A549 (cell line): ENCODE measurements around the gene RPS6KA6. TPM values are rescaled to one million over a fixed set of nuclear protein-coding genes. Genes with fewer than 3 reads are reported as not detected.

ENCODE experiments used
- ATAC-seq, 2 experiments: fragments of 200-7000 bp in 1 of 2; fragments of >200 bp in 1 of 2; cut with Nextera tagmentation in 1 of 2; cut with Tn5 transposase in 1 of 2; 3 replicates each; pipeline versions ENCODE4 v1.8.0 to v1.9.1; 2018 to 2020; ENCODE audit warnings: mild to moderate bottlenecking in 1 of 2, moderate library complexity in 1 of 2
- CTCF ChIA-PET: fragments of 300-600 bp; sonication (Branson Sonifier 250); formaldehyde crosslinking; extraction: SDS; loops from one replicate; lab custom pipeline; 2021; ENCODE audit warnings: antibody characterized with exemption, inconsistent platforms; lab: Yijun Ruan, JAX
- POLR2A ChIA-PET: fragments of 350-600 bp; formaldehyde crosslinking; extraction: SDS; loops from one replicate; lab custom pipeline; 2021; ENCODE audit warnings: antibody characterized with exemption, inconsistent platforms; lab: Yijun Ruan, JAX
- DNase-seq, 2 experiments: peaks; one replicate each; pipeline versions ENCODE4 v3.0.0 to v3.0.0-alpha.2; 2011 to 2016; ENCODE audit warnings: low read depth in 1 of 2, low spot score in 1 of 2
- FAIRE-seq: peaks from 2 replicates; lab custom pipeline; 2011; peaks lifted over from hg19 to GRCh38; lab: Jason Lieb, UNC
- H3K27ac ChIP-seq, 2 experiments: fragments of >200 bp; sonication (Bioruptor Twin); formaldehyde crosslinking; 3 replicates each; pipeline ENCODE4 v1.5.1; 2016 to 2017
- H3K4me1 ChIP-seq: fragments of >200 bp; sonication (Bioruptor Twin); formaldehyde crosslinking; 3 replicates; pipeline ENCODE4 v1.6.1; 2016
- H3K4me2 ChIP-seq: fragments of >200 bp; sonication (Bioruptor Twin); formaldehyde crosslinking; 3 replicates; pipeline ENCODE4 v1.6.1; 2016
- H3K4me3 ChIP-seq: fragments of >200 bp; sonication (Bioruptor Twin); formaldehyde crosslinking; 3 replicates; pipeline ENCODE4 v1.5.1; 2016
- H3K9me3 ChIP-seq: fragments of >200 bp; sonication (Bioruptor Twin); formaldehyde crosslinking; 3 replicates; pipeline ENCODE4 v1.6.1; 2016
- BHLHE40 ChIP-seq: IDR thresholded peaks from 2 replicates; pipeline ENCODE4 v1.6.1; 2012; ENCODE audit warnings: low read depth, low read length, inconsistent platforms
- CBX2 ChIP-seq: fragments of 200-600 bp; sonication (generic); IDR thresholded peaks from 2 replicates; pipeline ENCODE4 v1.6.1; 2016; ENCODE audit warnings: low read depth, mild to moderate bottlenecking, borderline replicate concordance
- CEBPB ChIP-seq, 2 experiments: fragments of >200 bp in 1 of 2; sonication (Bioruptor Twin) in 1 of 2; formaldehyde crosslinking in 1 of 2; IDR thresholded peaks; 2 replicates each; pipeline ENCODE4 v1.6.1; 2012 to 2016
- CHD4 ChIP-seq: fragments of 200-600 bp; sonication (generic); IDR thresholded peaks from 2 replicates; pipeline ENCODE4 v1.6.1; 2016; ENCODE audit warnings: antibody characterized with exemption, mild to moderate bottlenecking, borderline replicate concordance
- E2F6 ChIP-seq: IDR thresholded peaks from 2 replicates; pipeline ENCODE4 v1.6.1; 2012; ENCODE audit warnings: low read depth, borderline replicate concordance
- EHF ChIP-seq: fragments of 250-450 bp; sonication (Bioruptor Pico); IDR thresholded peaks from 2 replicates; pipeline ENCODE4 v1.5.0; 2020; ENCODE audit warnings: mild to moderate bottlenecking
- EHMT2 ChIP-seq: fragments of 200-600 bp; sonication (generic); IDR thresholded peaks from 2 replicates; pipeline ENCODE4 v1.6.1; 2016; ENCODE audit warnings: antibody characterized with exemption, low read depth, mild to moderate bottlenecking, moderate library complexity
- FOSL2 ChIP-seq, 2 experiments: fragments of 450-650 bp in 1 of 2; fragments of >200 bp in 1 of 2; sonication (Bioruptor Twin) in 1 of 2; formaldehyde crosslinking; IDR thresholded peaks; 2 replicates each; pipeline versions ENCODE4 v1.5.0 to v1.6.1; 2016 to 2020; ENCODE audit warnings: mild to moderate bottlenecking in 1 of 2, moderate library complexity in 1 of 2
- FOXS1 ChIP-seq: fragments of 250-450 bp; sonication (Bioruptor Pico); IDR thresholded peaks from 2 replicates; pipeline ENCODE4 v1.5.0; 2020; ENCODE audit warnings: mild to moderate bottlenecking, moderate library complexity
- JUN ChIP-seq, 2 experiments: fragments of >200 bp; sonication (Bioruptor Twin); formaldehyde crosslinking; IDR thresholded peaks; 2 replicates in 1 of 2; 3 replicates in 1 of 2; pipeline ENCODE4 v1.6.1; 2016 to 2017
- JUNB ChIP-seq: fragments of >200 bp; sonication (Bioruptor Twin); formaldehyde crosslinking; IDR thresholded peaks from 2 replicates; pipeline ENCODE4 v1.6.1; 2016
- KDM1A ChIP-seq: fragments of 200-600 bp; sonication (generic); IDR thresholded peaks from 2 replicates; pipeline ENCODE4 v1.6.1; 2016; ENCODE audit warnings: low read depth, mild to moderate bottlenecking
- MAFK ChIP-seq: fragments of 450-650 bp; IDR thresholded peaks from 2 replicates; pipeline ENCODE4 v1.6.1; 2014; ENCODE audit not compliant: partially characterized antibody
- MAZ ChIP-seq: fragments of 150-350 bp; IDR thresholded peaks from 2 replicates; pipeline ENCODE4 v1.6.1; 2014; ENCODE audit warnings: antibody characterized with exemption, low read depth, low read length, borderline replicate concordance
- NFE2L2 ChIP-seq: fragments of 150-350 bp; conservative IDR thresholded peaks from 2 replicates; pipeline ENCODE4 v1.6.1; 2014; ENCODE audit warnings: low read length
- RAD21 ChIP-seq, 2 experiments: fragments of >200 bp in 1 of 2; sonication (Bioruptor Twin) in 1 of 2; formaldehyde crosslinking in 1 of 2; IDR thresholded peaks in 1 of 2; conservative IDR thresholded peaks in 1 of 2; 2 replicates in 1 of 2; 3 replicates in 1 of 2; pipeline ENCODE4 v1.6.1; 2012 to 2018; ENCODE audit warnings: inconsistent platforms in 1 of 2
- RARB ChIP-seq: fragments of 250-450 bp; sonication (Bioruptor Pico); IDR thresholded peaks from 2 replicates; pipeline ENCODE4 v1.8.0; 2021; ENCODE audit warnings: mild to moderate bottlenecking, moderate library complexity
- RNF2 ChIP-seq: fragments of 200-600 bp; sonication (generic); IDR thresholded peaks from 2 replicates; pipeline ENCODE4 v1.6.1; 2016; ENCODE audit warnings: low read depth, mild to moderate bottlenecking, antibody characterized with exemption, moderate library complexity, borderline replicate concordance
- SREBF2 ChIP-seq: fragments of 450-650 bp; IDR thresholded peaks from 2 replicates; pipeline ENCODE4 v1.6.1; 2014; ENCODE audit warnings: mild to moderate bottlenecking, moderate library complexity
- TP53 ChIP-seq: fragments of 250-450 bp; sonication (Bioruptor Pico); IDR thresholded peaks from 2 replicates; pipeline ENCODE4 v1.5.0; 2021; ENCODE audit warnings: mild to moderate bottlenecking, moderate library complexity
- ZNF302 ChIP-seq: fragments of 250-450 bp; sonication (Bioruptor Pico); IDR thresholded peaks from 2 replicates; pipeline ENCODE4 v1.9.0; 2021; ENCODE audit warnings: inconsistent platforms, mild to moderate bottlenecking, moderate library complexity
- ZSCAN20 ChIP-seq: fragments of 250-450 bp; sonication (Bioruptor Pico); IDR thresholded peaks from 2 replicates; pipeline ENCODE4 v1.8.0; 2022; ENCODE audit warnings: mild to moderate bottlenecking, moderate library complexity
- polyA plus RNA-seq, 4 experiments: library from polyadenylated mRNA; depleted of rRNA in 3 of 4; stranded (reverse); fragments of >200 nt; fragmentation: RNase III in 1 of 4; extraction: RNeasy Plus Mini Kit Qiagen cat#74134 plus additional on column Dnase treatment in 1 of 4; gene quantifications; 2 replicates in 3 of 4; 3 replicates in 1 of 4; pipeline ENCODE4 v1.2.3, GENCODE V29; 2011 to 2017
- TF ChIP-seq, protein P1 (sequence below): fragments of >200 bp; sonication (Bioruptor Twin); formaldehyde crosslinking; IDR thresholded peaks from 3 replicates; pipeline ENCODE4 v1.5.1; 2016
- TF ChIP-seq, protein P2 (sequence below): fragments of 200-600 bp; sonication (generic); IDR thresholded peaks from 2 replicates; pipeline ENCODE4 v1.6.1; 2016; ENCODE audit warnings: antibody characterized with exemption, mild to moderate bottlenecking, moderate library complexity

The RPS6KA6 gene
- polyA plus RNA-seq, 2 of the 4 experiments (the other 2 are of a cell fraction), result 4.6 to 11.3 TPM

DNA sequence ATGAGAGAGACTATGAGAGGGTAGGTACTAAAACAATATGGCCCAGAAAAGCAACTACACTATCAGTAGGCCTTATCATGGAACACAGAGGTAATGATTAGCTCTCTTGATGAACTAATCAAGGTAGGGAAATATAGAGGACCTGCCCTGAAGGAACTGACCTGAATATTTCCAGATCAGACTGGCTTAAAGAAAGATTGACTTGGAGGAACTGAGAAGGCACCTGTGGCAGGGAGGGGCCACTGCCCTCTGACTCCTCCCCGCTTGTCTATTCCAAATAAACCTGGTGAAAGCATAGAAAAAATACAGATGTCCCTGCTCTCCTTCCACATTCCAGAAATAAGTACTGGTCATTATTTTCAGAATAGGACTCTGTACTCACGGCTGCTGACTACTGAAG lies 5.5 kb downstream of the RPS6KA6 start (continued):
- no peak for TF ChIP-seq MAZ
- TF ChIP-seq FOXS1 (CRISPR knock-in tag), result no peak
- TF ChIP-seq CEBPB (IDR thresholded peaks at IDR 0.05), result no peak
- no peak for TF ChIP-seq CHD4
- no peak for TF ChIP-seq JUN (IDR thresholded peaks at IDR 0.05)

- ChIA-PET POLR2A (no interaction called here), CTCF (no interaction called here)
- H3K27ac ChIP-seq, result no peak overlapping the region
- FAIRE-seq (no peak), DNase-seq (no peak), ATAC-seq (no peak)
- H3K4me1 ChIP-seq, result peaks cover 9% of the 10 kb centered on the region; the same call in 1 of the 3 replicates
- no peak for TF ChIP-seq CBX2
- no peak for TF ChIP-seq ZSCAN20 (CRISPR knock-in tag)
- TF ChIP-seq JUNB, result no peak
- TF ChIP-seq RARB (CRISPR knock-in tag), result no peak
- TF ChIP-seq RNF2, result no peak
- TF ChIP-seq EHF (CRISPR knock-in tag), result no peak
- no peak for TF ChIP-seq CHD4
- TF ChIP-seq BHLHE40, result no peak
- TF ChIP-seq TP53, result no peak
- no peak for TF ChIP-seq ZNF302 (CRISPR knock-in tag)
- no peak for TF ChIP-seq KDM1A
- TF ChIP-seq, protein P1, sequence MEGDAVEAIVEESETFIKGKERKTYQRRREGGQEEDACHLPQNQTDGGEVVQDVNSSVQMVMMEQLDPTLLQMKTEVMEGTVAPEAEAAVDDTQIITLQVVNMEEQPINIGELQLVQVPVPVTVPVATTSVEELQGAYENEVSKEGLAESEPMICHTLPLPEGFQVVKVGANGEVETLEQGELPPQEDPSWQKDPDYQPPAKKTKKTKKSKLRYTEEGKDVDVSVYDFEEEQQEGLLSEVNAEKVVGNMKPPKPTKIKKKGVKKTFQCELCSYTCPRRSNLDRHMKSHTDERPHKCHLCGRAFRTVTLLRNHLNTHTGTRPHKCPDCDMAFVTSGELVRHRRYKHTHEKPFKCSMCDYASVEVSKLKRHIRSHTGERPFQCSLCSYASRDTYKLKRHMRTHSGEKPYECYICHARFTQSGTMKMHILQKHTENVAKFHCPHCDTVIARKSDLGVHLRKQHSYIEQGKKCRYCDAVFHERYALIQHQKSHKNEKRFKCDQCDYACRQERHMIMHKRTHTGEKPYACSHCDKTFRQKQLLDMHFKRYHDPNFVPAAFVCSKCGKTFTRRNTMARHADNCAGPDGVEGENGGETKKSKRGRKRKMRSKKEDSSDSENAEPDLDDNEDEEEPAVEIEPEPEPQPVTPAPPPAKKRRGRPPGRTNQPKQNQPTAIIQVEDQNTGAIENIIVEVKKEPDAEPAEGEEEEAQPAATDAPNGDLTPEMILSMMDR, result no peak
- TF ChIP-seq MAFK, result no peak
- TF ChIP-seq E2F6, result no peak
- no peak for TF ChIP-seq SREBF2
- TF ChIP-seq NFE2L2, result no peak
- no peak for TF ChIP-seq FOSL2 (IDR thresholded peaks at IDR 0.05)
- TF ChIP-seq FOSL2 (CRISPR knock-in tag; IDR thresholded peaks at IDR 0.05), result no peak
- no peak for TF ChIP-seq EHMT2
- no peak for TF ChIP-seq RAD21 (conservative IDR thresholded peaks at IDR 0.05 in 1 of 2, IDR thresholded peaks at IDR 0.05 in 1 of 2)
- TF ChIP-seq, protein P2, sequence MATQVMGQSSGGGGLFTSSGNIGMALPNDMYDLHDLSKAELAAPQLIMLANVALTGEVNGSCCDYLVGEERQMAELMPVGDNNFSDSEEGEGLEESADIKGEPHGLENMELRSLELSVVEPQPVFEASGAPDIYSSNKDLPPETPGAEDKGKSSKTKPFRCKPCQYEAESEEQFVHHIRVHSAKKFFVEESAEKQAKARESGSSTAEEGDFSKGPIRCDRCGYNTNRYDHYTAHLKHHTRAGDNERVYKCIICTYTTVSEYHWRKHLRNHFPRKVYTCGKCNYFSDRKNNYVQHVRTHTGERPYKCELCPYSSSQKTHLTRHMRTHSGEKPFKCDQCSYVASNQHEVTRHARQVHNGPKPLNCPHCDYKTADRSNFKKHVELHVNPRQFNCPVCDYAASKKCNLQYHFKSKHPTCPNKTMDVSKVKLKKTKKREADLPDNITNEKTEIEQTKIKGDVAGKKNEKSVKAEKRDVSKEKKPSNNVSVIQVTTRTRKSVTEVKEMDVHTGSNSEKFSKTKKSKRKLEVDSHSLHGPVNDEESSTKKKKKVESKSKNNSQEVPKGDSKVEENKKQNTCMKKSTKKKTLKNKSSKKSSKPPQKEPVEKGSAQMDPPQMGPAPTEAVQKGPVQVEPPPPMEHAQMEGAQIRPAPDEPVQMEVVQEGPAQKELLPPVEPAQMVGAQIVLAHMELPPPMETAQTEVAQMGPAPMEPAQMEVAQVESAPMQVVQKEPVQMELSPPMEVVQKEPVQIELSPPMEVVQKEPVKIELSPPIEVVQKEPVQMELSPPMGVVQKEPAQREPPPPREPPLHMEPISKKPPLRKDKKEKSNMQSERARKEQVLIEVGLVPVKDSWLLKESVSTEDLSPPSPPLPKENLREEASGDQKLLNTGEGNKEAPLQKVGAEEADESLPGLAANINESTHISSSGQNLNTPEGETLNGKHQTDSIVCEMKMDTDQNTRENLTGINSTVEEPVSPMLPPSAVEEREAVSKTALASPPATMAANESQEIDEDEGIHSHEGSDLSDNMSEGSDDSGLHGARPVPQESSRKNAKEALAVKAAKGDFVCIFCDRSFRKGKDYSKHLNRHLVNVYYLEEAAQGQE, result no peak
- peak overlapping the region; percentile 1; the same call in 1 of the 3 replicates for H3K4me2 ChIP-seq
- H3K9me3 ChIP-seq, result no peaks in the 10 kb centered on the region
- no peak overlapping the region for H3K4me3 ChIP-seq
These were observed 12.0 kb downstream of the RPS6KA6 start for GRCh38 chrX:84175958-84176357.
